HEK293T (cell line): ENCODE results near the gene PXDC1.
A peak's percentile ranks its signal among the peaks of the same experiment; 100 is the strongest.

Source experiments
- CTCF ChIA-PET: fragments of 350-600 bp; formaldehyde crosslinking; extraction: SDS; loops from one replicate; lab custom pipeline; 2021; ENCODE audit warnings: antibody characterized with exemption, inconsistent platforms; lab: Yijun Ruan, JAX
- POLR2A ChIA-PET: fragments of 350-600 bp; formaldehyde crosslinking; extraction: SDS; loops from one replicate; lab custom pipeline; 2020; ENCODE audit warnings: antibody characterized with exemption, inconsistent platforms; lab: Yijun Ruan, JAX
- DNase-seq: peaks from one replicate; pipeline ENCODE4 v3.0.0; 2012; ENCODE audit warnings: mixed read lengths; ENCODE audit errors: extremely low spot score
- ARNT ChIP-seq: fragments of 450-650 bp; IDR thresholded peaks from 2 replicates; pipeline ENCODE4 v1.6.1; 2017; ENCODE audit warnings: mild to moderate bottlenecking
- BHLHE40 ChIP-seq: fragments of 450-650 bp; IDR thresholded peaks from 2 replicates; pipeline ENCODE4 v1.6.1; 2016; ENCODE audit warnings: mild to moderate bottlenecking, moderate library complexity, borderline replicate concordance
- CTBP1 ChIP-seq: fragments of 450-650 bp; IDR thresholded peaks from 2 replicates; pipeline ENCODE4 v1.6.1; 2016; ENCODE audit warnings: borderline replicate concordance
- ELF4 ChIP-seq: fragments of 450-650 bp; IDR thresholded peaks from 2 replicates; pipeline ENCODE4 v1.6.1; 2017; ENCODE audit warnings: antibody characterized with exemption
- FOXA1 ChIP-seq: fragments of 450-650 bp; IDR thresholded peaks from 2 replicates; pipeline ENCODE4 v1.6.1; 2016; ENCODE audit warnings: mild to moderate bottlenecking
- FOXK2 ChIP-seq: fragments of 450-650 bp; IDR thresholded peaks from 2 replicates; pipeline ENCODE4 v1.6.1; 2016; ENCODE audit warnings: mild to moderate bottlenecking
- FOXM1 ChIP-seq: fragments of 450-650 bp; IDR thresholded peaks from 2 replicates; pipeline ENCODE4 v1.6.1; 2017; ENCODE audit warnings: mild to moderate bottlenecking, borderline replicate concordance
- HDGF ChIP-seq: fragments of 450-650 bp; IDR thresholded peaks from 2 replicates; pipeline ENCODE4 v1.6.1; 2017; ENCODE audit warnings: antibody characterized with exemption, borderline replicate concordance
- L3MBTL2 ChIP-seq: fragments of 450-650 bp; conservative IDR thresholded peaks from 2 replicates; pipeline ENCODE4 v1.6.1; 2016; ENCODE audit warnings: mild to moderate bottlenecking
- LEF1 ChIP-seq: fragments of 450-650 bp; IDR thresholded peaks from 2 replicates; pipeline ENCODE4 v1.6.1; 2017; ENCODE audit warnings: mild to moderate bottlenecking, borderline replicate concordance
- NFRKB ChIP-seq: fragments of 450-650 bp; IDR thresholded peaks from 2 replicates; pipeline ENCODE4 v1.6.1; 2016; ENCODE audit warnings: mild to moderate bottlenecking, moderate library complexity
- SP1 ChIP-seq: fragments of 450-650 bp; IDR thresholded peaks from 2 replicates; pipeline ENCODE4 v1.6.1; 2017
- SUZ12 ChIP-seq: fragments of 450-650 bp; IDR thresholded peaks from 2 replicates; pipeline ENCODE4 v1.6.1; 2016; ENCODE audit warnings: mild to moderate bottlenecking
- TARDBP ChIP-seq: fragments of 450-650 bp; IDR thresholded peaks from 2 replicates; pipeline ENCODE4 v1.6.1; 2016
- ZNF384 ChIP-seq: fragments of 450-650 bp; IDR thresholded peaks from 2 replicates; pipeline ENCODE4 v1.6.1; 2016
- TF ChIP-seq, protein P1 (sequence below): fragments of 450-650 bp; IDR thresholded peaks from 2 replicates; pipeline ENCODE4 v1.6.1; 2016

PXDC1 gene

GRCh38 chr6:3744211-3744900 lies 7.2 kb downstream of the PXDC1 start:
- DNase-seq = no peak
- CTCF ChIA-PET = interaction anchor here (2.6 kb wide), 1 partner anchor 234 kb away, joined by 9 read pairs; no protein-coding TSS in a partner anchor
- POLR2A ChIA-PET = interaction anchor here (1.1 kb wide), 1 partner anchor 189 kb away, joined by 4 read pairs; no protein-coding TSS in a partner anchor
- no peak for TF ChIP-seq ARNT
- TF ChIP-seq NFRKB = no peak
- TF ChIP-seq L3MBTL2 = no peak

DNA sequence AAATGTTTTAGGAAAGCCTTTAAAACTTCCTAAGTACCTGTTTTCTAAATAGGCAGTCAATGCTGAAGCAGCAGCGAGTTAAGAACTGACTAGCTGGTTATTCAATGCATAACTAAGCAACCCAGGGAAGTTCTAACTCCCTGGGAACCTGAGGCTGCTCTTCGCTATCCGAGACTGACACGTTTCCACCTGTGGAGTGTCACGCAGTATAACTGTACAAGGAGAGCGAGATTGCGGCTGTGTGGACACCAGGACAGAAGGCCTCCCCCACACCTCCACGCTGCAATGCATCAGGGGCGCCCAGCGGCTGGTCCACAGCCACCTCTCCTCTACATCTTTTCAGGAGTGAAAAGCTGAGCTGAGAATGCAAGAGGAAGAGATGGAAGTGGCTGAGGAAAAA lies 8.0 kb downstream of the PXDC1 start:
- DNase-seq = no peak
- ChIA-PET POLR2A (interaction anchor here (1.1 to 1.7 kb wide), 2 partner anchors 190 to 278 kb away, joined by 4 to 5 read pairs; a partner anchor contains a TSS), CTCF (interaction anchor here (1.4 to 2.6 kb wide), 2 partner anchors 194 to 235 kb away, joined by 5 to 9 read pairs; no protein-coding TSS in a partner anchor)
- TF ChIP-seq L3MBTL2 = no peak
- TF ChIP-seq TARDBP = no peak
- TF ChIP-seq SUZ12 = no peak
- no peak for TF ChIP-seq ARNT

DNA sequence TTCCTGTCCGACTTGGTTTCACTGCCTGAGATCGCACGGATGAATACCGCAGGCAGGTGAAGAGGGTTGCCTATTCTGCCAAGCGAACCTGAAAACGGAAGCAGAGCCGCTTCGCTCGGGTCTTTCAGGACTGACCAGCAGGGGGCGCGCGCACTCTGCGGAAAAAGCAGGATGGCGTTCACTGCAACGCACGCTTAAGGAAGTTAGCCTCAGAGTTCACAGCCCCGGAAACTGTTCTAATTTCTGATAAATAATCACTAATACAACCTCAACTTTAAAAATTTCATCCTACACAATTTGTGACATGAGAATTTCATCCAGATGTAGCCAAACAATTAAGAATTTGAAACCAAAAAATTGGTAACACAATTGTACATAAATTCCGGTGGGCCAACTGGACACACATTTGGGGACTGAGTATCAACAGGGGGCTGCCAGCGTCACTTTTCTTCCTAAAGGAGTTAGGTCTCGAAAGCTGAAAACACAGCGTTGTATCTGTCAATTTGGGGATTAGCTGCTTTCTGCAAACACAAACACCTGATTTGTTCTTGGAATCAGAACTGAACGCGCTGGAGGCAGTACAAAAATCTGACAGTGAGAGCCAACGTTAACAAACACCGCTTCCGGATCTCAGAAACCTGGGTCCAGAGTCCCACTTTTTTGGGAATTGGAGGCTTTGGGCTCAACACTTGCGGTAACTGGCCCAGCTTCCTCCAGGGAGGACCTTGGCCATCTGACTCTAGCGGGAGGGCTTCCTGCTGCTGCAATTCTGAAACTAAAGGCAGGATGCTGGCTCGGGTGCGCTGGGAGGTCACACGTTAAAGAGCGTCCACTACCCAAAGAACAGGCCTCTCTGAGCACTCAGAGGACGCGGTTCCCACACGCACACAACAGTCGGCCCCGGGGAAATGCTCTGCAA lies 8.8 kb downstream of the PXDC1 start:
- POLR2A ChIA-PET = interaction anchor here (1.7 kb wide), 1 partner anchor 279 kb away, joined by 5 read pairs; a partner anchor contains a TSS
- no peak for TF ChIP-seq TARDBP
- TF ChIP-seq ZNF384 = no peak
- DNase-seq = peak; percentile 81
- CTCF ChIA-PET = interaction anchor here (0.6 to 2.6 kb wide), 4 partner anchors 106 to 255 kb away, joined by 3 to 9 read pairs (median 4); partner anchors contain the start of gene FAM50B

DNA sequence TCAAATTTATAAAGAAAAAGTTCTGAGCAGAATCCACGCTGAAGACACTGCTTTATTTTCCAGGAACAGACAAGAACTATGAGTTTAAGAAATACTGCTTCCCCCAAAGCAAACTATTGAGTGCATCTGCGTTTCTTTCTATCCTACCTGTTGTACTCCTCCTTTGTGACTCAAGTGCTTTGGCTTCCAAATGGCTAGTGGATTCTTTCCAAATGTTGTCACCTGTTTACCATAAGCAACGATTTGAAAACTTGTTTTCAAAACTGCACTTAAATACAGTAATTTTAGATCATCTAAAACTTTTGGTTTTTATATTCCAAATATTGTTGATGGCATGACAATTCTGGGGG lies 9.5 kb downstream of the PXDC1 start:
- no peak for DNase-seq
- ChIA-PET POLR2A (no interaction called here), CTCF (interaction anchor here (1.2 to 1.4 kb wide), 2 partner anchors 191 to 195 kb away, joined by 5 to 6 read pairs; no protein-coding TSS in a partner anchor)
- no peak for TF ChIP-seq TARDBP
- no peak for TF ChIP-seq L3MBTL2
- TF ChIP-seq FOXA1 = no peak
- no peak for TF ChIP-seq ZNF384
- TF ChIP-seq, protein P1, sequence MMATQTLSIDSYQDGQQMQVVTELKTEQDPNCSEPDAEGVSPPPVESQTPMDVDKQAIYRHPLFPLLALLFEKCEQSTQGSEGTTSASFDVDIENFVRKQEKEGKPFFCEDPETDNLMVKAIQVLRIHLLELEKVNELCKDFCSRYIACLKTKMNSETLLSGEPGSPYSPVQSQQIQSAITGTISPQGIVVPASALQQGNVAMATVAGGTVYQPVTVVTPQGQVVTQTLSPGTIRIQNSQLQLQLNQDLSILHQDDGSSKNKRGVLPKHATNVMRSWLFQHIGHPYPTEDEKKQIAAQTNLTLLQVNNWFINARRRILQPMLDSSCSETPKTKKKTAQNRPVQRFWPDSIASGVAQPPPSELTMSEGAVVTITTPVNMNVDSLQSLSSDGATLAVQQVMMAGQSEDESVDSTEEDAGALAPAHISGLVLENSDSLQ = no peak
- no peak for TF ChIP-seq BHLHE40
- no peak for TF ChIP-seq SP1

- ChIA-PET CTCF (interaction anchor here (0.9 to 1.2 kb wide), 2 partner anchors 192 to 236 kb away, joined by 3 to 6 read pairs; no protein-coding TSS in a partner anchor), POLR2A (no interaction called here)
- no peak for DNase-seq
- no peak for TF ChIP-seq SUZ12
- TF ChIP-seq FOXA1 = no peak
- TF ChIP-seq SP1 = no peak
- TF ChIP-seq CTBP1 = no peak
- TF ChIP-seq HDGF = no peak
These were observed 10.0 kb downstream of the PXDC1 start for GRCh38 chr6:3741477-3741871.

DNA sequence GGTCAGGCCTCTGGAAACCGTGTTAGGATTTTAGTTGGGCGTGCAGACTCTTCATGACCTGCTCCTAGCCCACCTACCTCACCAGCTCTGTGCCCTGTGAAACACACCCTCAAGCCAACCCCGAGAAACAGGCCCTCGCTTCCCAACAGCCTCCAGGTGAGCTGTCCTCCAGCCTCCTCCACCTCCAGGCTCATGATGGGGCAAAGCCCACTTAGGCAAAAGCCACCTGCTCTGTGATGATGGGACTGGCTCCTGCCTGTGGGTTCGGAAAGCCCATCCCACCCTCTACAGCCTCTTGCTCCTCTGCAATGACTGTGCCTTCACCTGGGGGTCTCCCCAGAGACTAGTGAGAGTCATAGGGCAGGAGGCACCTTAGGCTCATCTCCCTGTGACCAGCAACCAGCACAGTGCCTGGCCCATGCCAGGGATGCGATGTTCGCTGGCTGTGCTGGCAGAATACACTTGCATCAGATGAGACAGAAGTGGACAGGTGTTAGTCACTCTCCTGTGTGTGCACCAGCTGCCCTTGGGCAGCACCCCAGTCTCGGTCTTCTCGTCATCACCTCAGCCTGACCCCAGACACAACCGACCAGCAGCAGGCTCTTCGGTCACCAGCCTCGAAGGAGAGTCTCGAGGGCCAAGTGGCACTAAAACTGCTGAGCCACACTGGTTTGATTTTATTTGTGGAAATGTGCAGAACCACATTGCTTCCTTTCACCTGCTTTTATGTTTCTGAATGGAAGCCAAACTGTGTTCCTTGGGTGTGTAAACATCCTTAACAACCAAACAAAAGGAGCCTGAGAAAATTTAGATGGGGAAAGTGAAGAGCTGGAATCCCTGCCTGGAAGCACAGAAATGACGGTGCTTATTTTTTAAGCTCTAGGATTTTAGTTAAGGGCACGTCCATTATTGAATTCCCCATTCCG lies 10.7 kb downstream of the PXDC1 start:
- CTCF ChIA-PET = interaction anchor here (0.6 to 1.2 kb wide), 3 partner anchors 192 to 248 kb away, joined by 3 to 6 read pairs (median 4); no protein-coding TSS in a partner anchor
- TF ChIP-seq ELF4 = no peak
- TF ChIP-seq ZNF384 = no peak
- no peak for TF ChIP-seq SP1
- no peak for TF ChIP-seq TARDBP
- no peak for TF ChIP-seq SUZ12
- no peak for TF ChIP-seq L3MBTL2
- TF ChIP-seq FOXA1 = no peak
- TF ChIP-seq CTBP1 = no peak
- TF ChIP-seq FOXK2 = no peak
- TF ChIP-seq LEF1 = no peak
- POLR2A ChIA-PET = no interaction called here
- DNase-seq = no peak

- TF ChIP-seq ZNF384 = no peak
- no peak for TF ChIP-seq CTBP1
- no peak for TF ChIP-seq BHLHE40
- no peak for TF ChIP-seq NFRKB
- TF ChIP-seq FOXM1 = no peak
- no peak for TF ChIP-seq SUZ12
- TF ChIP-seq ARNT = no peak
- TF ChIP-seq, protein P1 = no peak
- no peak for TF ChIP-seq FOXA1
- no peak for TF ChIP-seq ELF4
- no peak for TF ChIP-seq LEF1
- TF ChIP-seq FOXK2 = no peak
- ChIA-PET CTCF (no interaction called here), POLR2A (no interaction called here)
- DNase-seq = no peak
These were observed 12.1 kb downstream of the PXDC1 start for GRCh38 chr6:3739311-3739897.
